NB4 (cell line): ENCODE data around the gene MED22.

Experiments used
- CTCF ChIP-seq: IDR thresholded peaks from one replicate; pipeline ENCODE4 v1.5.1; 2012; ENCODE audit warnings: low read depth, low read length
- POLR2A ChIP-seq: IDR thresholded peaks from 2 replicates; pipeline ENCODE4 v1.6.1; 2011; ENCODE audit warnings: mild to moderate bottlenecking; ENCODE audit not compliant: insufficient read length; ENCODE audit errors: extremely low read depth
- TF ChIP-seq, protein P1 (sequence below): IDR thresholded peaks from 2 replicates; pipeline ENCODE4 v1.6.1; 2011; ENCODE audit warnings: low read depth, low read length

DNA sequence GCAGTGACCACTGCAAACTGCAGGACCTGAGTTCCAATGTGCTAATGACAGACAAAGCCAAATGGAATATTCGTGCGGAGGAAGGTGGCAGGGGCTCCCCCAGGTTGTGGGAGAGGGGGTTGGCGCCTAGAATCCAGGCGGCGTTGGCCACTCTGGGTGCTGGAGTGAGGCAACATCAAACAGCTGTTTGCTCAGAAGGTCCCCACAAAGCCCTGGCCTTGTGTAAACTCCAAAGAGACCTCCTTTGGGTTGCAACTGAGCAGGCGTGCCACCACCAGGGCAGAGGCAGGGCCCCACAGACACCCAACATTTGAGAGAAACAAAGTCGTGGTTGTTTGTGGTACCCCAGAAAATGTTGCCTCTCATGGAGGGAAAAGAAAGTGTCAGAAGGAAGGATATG, 42.8 kb upstream of the MED22 start:
- TF ChIP-seq, protein P1, sequence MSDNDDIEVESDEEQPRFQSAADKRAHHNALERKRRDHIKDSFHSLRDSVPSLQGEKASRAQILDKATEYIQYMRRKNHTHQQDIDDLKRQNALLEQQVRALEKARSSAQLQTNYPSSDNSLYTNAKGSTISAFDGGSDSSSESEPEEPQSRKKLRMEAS = no peak
- TF ChIP-seq CTCF (no peak), POLR2A (no peak)
